ENCODE measurements around the gene BBS12.

Gene BBS12

DNA sequence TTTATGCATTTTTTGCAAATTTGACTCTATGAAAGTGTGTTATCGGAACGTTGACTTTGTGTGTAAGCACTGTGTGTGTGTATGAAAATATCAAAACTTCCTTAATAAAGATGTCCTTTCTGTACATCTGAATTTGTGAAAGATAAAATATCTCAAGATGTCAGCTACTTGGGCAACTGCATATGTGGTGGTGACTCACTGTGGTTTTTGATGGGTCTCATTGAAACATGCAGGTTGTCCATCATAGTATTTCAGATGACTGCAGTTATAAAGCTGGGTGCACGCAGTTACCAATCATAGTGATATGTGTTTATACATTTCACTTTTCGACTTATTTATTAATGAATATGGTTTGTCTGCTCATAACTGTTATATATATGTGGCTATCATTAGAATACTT lies 19.7 kb upstream of the BBS12 start:
- H3K4me3 ChIP-seq (ENCODE audit: low read depth, low read length): no peak overlapping the region

- no peak overlapping the region for H3K4me3 ChIP-seq (ENCODE audit: low read depth, low read length)
Observed at GRCh38 chr4:122715221-122715620, 17.3 kb upstream of the BBS12 start.

GRCh38 chr4:122716825-122717448 lies 15.6 kb upstream of the BBS12 start:
- no peak overlapping the region for H3K4me3 ChIP-seq (ENCODE audit: low read depth, low read length)

DNA sequence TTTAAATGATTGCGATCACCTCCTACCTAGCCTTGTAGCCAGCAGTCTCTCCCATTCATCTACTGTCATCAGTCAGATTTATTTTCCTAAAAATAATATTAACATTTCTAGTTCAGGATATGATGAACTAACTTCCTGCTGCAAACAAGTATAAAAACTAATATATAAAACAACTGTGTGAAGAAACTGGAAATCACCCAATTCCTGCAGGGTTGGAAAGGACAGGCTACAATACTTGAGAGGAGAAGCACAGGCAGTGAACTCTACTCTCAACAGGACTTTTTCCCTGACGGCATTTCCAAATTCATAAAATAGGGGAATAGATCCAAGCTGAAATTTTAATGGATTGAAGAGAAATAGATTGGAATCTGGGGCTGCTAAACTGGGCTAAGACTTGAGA lies 14.2 kb upstream of the BBS12 start:
- no peak overlapping the region for H3K4me3 ChIP-seq (ENCODE audit: low read depth, low read length)

DNA sequence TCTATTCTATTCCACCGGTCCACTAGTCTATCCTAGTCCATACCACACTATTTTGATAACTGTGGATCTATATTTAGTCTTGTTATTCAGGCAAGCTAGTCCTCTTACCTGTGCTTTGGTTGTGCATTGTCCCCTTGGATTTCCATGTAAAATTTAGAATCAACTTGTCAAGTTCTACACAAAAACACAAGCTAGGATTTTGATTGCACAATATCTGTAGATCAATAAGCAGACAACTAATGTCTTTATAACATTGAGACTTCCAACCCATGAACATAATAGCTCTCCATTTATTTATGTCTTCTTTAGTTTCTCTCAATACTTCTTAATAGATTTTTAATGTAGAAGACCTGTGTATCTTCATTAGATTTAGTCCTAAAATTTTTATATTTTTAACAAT lies 10.2 kb upstream of the BBS12 start:
- no peak overlapping the region for H3K4me3 ChIP-seq (ENCODE audit: low read depth, low read length)

- no peak overlapping the region for H3K4me3 ChIP-seq (ENCODE audit: low read depth, low read length)
Observed at GRCh38 chr4:122728856-122729255, 3.6 kb upstream of the BBS12 start.

- peak overlapping the region; percentile 9 for H3K4me3 ChIP-seq (ENCODE audit: low read depth, low read length)
Observed at GRCh38 chr4:122731676-122732075, 828 bp upstream of the BBS12 start.

GRCh38 chr4:122733787-122734120 lies 1.2 kb downstream of the BBS12 start:
- no peak overlapping the region for H3K4me3 ChIP-seq (ENCODE audit: low read depth, low read length)

- no peak overlapping the region for H3K4me3 ChIP-seq (ENCODE audit: low read depth, low read length)
Observed at GRCh38 chr4:122739174-122739573, 6.7 kb downstream of the BBS12 start.

DNA sequence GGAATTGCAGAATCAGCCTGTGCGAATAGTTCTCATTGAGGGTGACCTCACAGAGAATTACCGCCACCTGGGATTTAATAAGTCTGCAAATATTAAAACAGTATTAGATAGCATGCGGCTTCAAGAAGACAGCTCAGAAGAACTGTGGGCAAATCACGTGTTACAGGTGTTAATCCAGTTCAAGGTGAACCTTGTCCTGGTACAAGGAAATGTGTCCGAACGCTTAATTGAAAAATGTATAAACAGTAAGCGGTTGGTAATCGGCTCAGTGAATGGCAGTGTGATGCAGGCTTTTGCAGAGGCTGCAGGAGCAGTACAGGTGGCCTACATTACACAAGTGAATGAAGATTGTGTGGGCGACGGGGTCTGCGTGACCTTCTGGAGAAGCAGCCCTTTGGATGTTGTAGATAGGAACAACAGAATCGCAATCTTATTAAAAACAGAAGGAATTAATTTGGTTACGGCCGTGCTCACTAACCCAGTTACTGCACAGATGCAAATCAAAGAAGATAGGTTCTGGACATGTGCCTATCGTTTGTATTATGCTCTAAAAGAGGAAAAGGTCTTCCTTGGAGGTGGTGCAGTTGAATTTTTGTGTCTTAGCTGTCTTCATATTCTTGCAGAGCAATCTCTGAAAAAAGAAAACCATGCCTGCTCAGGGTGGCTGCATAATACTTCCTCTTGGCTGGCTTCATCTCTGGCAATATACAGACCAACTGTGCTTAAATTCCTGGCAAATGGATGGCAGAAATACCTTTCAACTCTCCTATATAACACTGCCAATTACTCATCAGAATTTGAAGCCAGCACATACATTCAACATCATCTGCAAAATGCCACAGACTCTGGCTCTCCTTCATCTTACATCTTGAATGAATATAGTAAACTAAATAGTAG lies 10.7 kb downstream of the BBS12 start:
- H3K4me3 ChIP-seq (ENCODE audit: low read depth, low read length): no peak overlapping the region

DNA sequence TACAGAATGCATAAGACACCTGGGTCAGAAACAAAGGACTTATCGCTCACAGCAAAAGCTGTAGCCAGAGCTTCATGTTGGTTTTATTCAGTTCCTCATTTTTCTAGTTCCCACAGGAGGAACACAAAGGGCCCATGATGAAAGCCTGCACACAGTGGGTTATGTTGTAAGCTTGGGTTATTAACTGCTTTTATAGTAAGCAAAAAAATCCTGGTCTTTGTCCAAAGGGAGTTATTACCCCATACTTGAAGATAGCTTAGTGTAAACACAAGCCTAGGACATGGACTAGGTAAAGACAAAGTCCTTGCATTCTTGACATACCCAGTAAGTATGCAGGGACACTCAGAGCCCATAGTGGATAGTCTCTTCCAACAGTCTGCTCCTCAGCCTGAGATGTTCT lies 11.7 kb downstream of the BBS12 start:
- no peak overlapping the region for H3K4me3 ChIP-seq (ENCODE audit: low read depth, low read length)

DNA sequence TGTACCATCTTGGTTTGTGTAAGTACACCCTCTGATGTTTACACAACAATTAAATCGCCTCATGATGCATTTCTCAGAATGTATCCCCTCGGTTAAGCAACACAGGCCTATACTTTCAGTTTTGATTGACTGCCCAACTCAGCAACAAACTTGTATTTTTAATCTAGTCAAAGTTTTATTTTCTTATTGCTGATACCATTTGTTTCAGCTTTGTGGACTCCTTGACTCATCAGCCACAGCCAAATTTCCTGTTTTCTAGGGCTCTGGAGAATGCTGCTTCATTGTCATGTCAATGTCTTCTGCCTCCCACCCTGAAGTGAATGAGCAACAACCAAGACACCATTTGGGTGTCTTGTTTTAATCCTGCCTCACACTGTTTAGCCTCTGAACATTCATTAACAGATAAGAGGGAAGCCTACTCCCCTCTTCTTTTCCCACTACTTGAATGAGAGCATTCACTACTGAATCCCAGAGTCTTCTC lies 14.0 kb downstream of the BBS12 start:
- H3K4me3 ChIP-seq (ENCODE audit: low read depth, low read length): no peak overlapping the region

GRCh38 chr4:122747068-122747467 lies 14.6 kb downstream of the BBS12 start:
- no peak overlapping the region for H3K4me3 ChIP-seq (ENCODE audit: low read depth, low read length)

DNA sequence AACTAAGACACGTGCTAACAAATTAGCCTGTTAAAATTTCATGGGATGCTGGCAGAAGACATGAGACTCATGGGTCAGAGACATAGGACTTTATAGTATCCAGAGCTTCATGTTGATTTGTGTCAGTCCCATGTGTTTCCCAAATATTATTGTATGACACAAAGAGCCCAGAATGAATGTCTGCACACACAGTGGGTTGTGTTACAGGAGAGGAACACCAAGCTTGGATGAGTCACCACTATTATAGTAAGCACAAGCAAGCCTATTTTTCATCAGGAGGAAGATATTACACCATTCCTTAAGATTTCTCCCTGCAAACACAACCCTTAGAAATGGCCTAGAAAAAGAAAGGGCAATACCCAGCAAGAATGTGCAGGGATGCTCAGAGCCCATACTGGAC lies 15.4 kb downstream of the BBS12 start:
- no peak overlapping the region for H3K4me3 ChIP-seq (ENCODE audit: low read depth, low read length)

DNA sequence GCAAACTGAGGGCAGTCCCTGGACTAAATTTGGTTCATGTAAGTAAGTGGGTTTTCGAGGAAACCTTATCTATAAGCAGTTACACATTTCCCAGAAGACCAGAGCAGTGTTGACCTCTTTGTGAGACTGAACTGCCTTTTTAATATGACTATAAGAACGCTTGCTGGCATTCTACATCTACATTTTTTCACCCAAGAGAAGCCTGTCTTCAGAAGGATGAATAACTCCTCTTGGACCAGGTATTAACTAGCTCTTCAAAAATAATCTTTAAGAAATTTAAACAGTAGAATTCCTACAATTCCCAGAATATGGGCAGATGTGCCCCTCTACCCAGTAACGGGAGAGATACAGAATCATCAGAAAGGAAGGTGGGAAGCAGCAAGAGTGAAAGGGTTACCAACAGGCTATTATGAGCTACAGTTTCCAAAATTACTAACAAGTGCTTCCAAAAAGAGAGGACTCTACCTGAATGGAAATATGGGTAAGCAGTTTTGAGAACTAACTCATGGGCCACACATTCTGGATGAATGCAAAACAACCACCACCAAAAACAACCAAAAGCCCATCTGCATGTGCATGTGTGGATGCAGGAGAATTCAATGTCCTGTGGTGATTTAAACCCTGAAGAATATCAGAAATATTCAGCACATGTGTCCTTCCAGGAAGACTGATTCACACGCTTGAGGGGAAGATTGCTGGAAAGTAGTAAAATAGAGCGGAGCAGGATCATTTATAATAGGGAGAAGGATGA lies 17.4 kb downstream of the BBS12 start:
- no peak overlapping the region for H3K4me3 ChIP-seq (ENCODE audit: low read depth, low read length)

DNA sequence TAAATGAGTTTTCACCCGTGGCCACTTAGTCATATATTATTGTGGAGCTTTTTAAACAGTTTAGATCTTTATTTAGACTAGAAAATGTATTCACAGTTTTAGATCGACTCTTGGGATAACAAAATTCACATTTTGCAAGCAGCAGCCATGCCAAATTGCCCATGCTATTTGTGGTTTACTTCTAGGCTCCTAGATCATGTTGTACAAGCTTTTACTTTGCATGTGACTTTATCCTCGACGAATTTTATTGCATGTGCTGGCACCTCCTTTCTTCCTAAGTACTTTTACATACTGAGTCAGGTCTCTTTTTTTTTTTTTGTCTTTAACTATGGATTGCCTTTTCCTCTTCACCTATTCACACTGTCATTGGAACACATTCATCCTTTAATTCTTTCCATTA lies 23.2 kb downstream of the BBS12 start:
- H3K4me3 ChIP-seq (ENCODE audit: low read depth, low read length): no peak overlapping the region

DNA sequence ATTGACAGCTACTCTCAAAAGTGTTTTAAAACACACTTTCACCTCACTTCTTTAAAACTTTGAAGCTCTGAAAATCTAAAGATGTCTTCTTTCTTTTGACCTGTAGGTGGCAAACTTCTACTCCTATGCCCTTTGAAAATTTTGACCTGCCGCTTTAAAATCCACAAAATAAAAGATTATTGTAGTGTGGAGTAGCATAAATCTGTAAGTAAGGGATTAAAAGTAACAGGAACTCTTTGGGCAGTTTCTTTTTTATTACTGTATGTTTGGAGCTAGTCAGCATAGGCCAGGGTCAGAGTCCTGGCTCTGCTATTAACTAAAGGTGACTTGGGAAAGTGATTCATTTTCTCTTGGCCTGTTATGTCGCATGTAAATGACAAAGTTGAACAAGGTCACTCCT lies 25.5 kb downstream of the BBS12 start:
- no peak overlapping the region for H3K4me3 ChIP-seq (ENCODE audit: low read depth, low read length)

DNA sequence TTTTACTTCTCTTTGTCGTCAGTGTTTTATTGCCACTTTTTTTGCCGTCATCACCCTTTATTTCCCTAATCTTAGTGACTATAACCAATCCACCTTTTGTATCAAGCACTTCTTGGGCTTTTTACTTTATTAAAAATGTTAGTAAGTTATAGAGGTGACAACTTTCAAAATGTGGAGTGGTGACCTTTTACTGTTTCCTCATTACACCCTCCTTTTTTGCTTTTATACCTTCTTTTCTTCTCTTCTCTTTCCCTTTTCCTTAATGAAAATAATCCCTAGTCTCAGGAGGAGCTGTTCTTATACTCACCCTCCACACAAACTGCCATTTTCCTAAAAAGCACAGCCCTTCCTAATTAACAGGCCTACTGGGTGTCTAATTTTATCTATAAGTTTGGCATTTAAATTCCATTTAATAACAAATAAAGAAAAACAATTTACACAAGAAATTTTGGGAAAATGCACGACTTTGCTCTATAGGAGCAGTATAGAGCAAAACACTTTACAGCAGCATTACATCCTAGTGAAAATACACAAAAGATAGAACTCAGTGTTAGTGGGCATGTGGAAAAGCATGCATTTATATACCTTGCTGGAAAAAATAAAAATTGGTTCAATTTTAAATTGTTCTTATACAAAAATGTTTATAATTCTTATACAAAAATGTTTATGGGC lies 27.3 kb downstream of the BBS12 start:
- H3K4me3 ChIP-seq (ENCODE audit: low read depth, low read length): no peak overlapping the region

GRCh38 chr4:122762520-122762919 lies 30.0 kb downstream of the BBS12 start:
- no peak overlapping the region for H3K4me3 ChIP-seq (ENCODE audit: low read depth, low read length)

DNA sequence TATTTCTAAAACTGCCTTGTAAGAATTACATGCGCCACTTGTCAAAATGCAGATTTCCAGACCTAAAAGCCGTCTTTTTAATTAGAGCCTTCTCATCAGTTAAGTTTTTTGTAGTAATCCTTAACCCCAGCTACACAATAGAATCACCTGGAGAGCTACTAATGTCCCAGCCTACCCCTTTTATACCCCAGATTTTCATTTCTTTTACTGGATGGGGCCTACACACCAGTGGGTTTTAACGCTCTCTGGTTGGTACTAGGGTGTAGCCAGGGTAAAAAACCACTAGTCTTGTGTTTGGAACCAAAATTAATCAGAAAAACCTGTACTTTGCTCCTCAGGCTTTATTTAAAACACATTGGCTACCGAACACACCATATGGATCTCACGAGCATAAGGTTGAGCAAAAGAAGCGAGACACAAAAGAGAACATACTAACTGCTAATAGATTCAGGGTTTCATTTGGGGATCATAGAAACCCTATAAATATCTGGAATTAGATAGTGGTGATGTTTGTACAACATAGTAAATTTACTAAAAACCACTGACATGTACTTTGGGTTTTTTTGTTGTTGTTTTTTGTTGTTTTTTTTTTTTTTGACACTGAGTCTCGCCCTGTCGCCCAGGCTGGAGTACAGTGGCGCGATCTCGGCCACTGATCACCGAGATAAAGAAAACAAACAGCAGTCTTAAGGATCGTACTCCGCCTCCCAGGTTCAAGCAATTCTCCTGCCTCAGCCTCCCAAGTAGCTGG lies 30.6 kb downstream of the BBS12 start:
- H3K4me3 ChIP-seq (ENCODE audit: low read depth, low read length): no peak overlapping the region
